ENCODE measurements around the gene HTR3A.

Gene HTR3A

GRCh38 chr11:114025329-114025907, 50.5 kb downstream of the HTR3A start:
- no peak for DNase-seq

DNA sequence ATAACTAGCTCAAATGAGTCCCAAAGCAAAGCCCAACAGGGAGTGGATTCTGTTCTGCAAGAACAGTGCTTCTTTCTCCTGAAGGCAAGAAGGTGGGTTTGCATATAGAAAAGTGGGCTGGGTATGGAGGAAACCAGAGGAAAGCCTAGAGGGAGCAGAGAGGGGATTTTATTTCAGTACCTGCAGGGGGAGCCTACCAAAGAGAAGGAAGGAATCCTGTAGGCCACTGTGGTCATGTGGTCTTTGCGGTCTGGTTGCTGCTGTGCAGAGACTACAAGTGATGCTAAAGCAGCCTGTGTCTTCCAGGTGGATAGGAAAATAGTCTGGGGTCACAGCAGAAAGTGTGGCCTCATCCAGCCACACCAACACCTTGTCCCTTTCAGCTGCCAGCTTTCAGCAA, 51.4 kb downstream of the HTR3A start:
- no peak for DNase-seq

DNA sequence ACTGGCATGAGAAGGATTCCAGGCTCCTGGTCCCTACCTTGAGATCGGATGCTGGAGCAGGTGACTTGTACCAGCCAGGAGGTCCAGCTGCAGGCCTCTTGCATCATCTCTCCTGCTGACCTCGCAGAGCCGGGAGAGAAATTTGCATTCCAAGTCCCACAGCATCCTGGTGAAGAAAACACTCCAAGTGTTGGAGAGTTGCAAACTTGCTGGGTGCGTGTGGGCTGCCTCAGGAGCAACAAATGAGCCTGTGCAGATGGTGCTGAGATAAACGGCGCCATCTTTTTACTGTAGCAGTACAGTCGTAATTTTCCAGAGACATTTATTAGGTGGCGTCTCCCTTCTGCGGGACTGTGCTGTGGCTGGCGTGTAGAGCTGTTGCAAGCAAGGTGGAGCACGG, 52.5 kb downstream of the HTR3A start:
- DNase-seq: no peak

- DNase-seq: no peak
Measured at GRCh38 chr11:114027926-114028325, 53.0 kb downstream of the HTR3A start.

DNA sequence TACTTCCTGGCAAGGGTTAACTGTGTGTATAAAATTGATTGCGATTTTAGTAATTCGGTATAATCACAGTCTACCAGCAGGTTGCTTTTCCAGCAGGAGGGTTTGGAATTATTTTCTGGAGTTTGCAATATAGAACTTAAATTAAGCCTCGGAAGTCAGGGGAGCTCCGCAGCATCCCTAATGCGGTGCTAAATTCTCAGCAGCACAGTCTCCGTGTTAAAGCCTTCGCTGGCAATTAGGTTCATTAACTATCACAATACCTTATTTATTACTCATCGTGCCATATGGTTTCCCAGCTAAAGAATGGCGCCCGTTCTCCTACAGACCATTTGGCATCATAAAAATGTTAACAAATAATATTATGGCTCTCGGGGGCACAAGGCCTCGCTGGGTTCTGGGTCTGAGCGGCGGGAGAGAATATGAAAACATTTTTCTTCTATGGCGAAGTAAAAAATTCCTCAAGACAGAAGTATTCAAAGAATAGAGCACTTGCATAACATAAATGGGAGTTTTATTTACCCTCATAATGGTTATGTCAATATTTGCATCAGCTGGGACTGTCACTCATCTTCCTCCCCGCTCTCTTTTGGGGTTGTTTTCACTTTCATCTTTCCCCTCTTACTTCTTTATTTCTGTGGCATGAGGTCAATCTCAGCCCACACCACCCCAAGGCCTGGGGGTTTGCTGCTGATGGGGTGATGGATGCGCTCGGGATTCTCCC, 56.5 kb downstream of the HTR3A start:
- no peak for DNase-seq

DNA sequence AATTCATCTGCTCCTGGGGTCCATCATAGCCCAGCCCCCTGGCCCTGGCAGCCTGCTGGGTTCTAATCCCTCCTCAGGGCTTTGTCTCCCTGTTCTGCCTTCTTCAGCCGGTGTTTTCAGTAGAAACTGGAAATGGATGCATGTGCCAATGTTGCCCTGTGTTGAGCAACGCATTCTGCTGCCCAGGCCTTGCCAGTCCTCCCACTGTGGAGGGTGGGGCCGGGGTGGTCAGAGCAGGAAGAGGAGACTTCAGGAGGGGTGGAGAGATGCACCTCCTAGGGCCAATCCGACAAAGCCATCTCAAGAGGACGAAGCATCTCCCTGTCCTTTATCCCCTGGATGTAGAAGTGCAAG, 57.0 kb downstream of the HTR3A start:
- no peak for DNase-seq

DNA sequence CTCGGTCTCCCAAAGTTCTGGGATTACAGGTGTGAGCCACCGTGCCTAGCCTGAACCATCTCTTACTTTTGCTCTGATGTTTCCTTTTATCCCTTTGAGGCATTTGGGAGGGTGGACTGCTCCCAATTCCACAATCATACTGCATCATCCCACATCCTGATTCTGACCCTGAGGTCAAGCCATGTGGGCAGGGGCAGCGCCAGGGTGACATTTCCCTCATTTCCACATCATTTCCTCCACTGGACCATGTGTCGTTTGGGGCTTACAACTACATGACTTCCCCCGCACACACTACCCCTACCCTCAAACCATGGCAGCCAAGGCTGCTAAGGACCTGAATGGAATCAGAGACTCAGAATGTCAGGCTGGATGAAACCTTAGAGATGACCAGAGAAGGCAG, 58.2 kb downstream of the HTR3A start:
- DNase-seq: no peak

GRCh38 chr11:114033572-114033971, 58.7 kb downstream of the HTR3A start:
- no peak for DNase-seq

DNA sequence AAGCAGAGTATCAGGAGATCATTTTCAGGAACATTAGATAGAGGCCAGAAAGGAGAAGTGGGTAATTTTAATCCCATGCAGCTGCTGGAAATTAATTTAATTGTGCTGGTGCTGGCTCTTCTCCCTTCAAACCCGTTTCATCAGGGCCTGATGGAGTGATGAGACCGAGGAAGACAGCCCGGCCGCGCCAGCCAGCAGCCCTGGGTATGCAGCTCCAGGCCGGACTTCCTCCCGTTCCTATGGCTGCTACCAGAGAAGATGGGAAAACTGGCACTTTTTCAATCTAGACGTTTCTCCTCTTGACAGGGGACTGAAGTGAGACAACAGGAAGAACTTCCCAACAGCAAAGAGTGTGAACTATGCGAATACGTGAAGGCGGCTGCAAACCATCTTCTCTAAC, 60.0 kb downstream of the HTR3A start:
- DNase-seq: no peak

GRCh38 chr11:114036147-114036811, 61.4 kb downstream of the HTR3A start:
- peak; percentile 39 for DNase-seq

- no peak for DNase-seq
Measured at GRCh38 chr11:114036958-114037357, 62.0 kb downstream of the HTR3A start.

- DNase-seq: no peak
Measured at GRCh38 chr11:114039551-114039950, 64.6 kb downstream of the HTR3A start.

Measured in NCI-H226 (cell line).